GM12875 (cell line): ENCODE results near the gene VCL.
"Not testable (repeated sequence)": the region's sequence is repeated elsewhere in the genome, so short reads cannot be mapped to it uniquely, and the experiment has no call there.

Experiments used
- H3K4me3 ChIP-seq: one replicate; pipeline ENCODE4 v1.5.1; 2011; ENCODE audit warnings: low read depth, low read length, control low read depth
- CTCF ChIP-seq: IDR thresholded peaks from 2 replicates; pipeline ENCODE4 v1.5.1; 2011; ENCODE audit warnings: low read depth, mild to moderate bottlenecking, control low read depth, inconsistent platforms, low read length, moderate library complexity, borderline replicate concordance; ENCODE audit not compliant: insufficient read depth

The VCL gene

GRCh38 chr10:74121368-74121767, 123.5 kb downstream of the VCL start:
- H3K4me3 ChIP-seq: no peak overlapping the region
- no peak for TF ChIP-seq CTCF

- no peak for TF ChIP-seq CTCF
- H3K4me3 ChIP-seq: no peak overlapping the region
Measured at GRCh38 chr10:74122060-74122459, 124.1 kb downstream of the VCL start.

GRCh38 chr10:74123081-74123480, 125.2 kb downstream of the VCL start:
- no peak overlapping the region for H3K4me3 ChIP-seq

GRCh38 chr10:74133923-74134820, 136.3 kb downstream of the VCL start:
- no peak for TF ChIP-seq CTCF
- no peak overlapping the region for H3K4me3 ChIP-seq

More at GRCh38 chr10:74123081-74123480, 125.2 kb downstream of the VCL start:
- TF ChIP-seq CTCF: no peak

- no peak for TF ChIP-seq CTCF
- no peak overlapping the region for H3K4me3 ChIP-seq
Measured at GRCh38 chr10:74135452-74135851, 137.5 kb downstream of the VCL start.

- no peak overlapping the region for H3K4me3 ChIP-seq
- no peak for TF ChIP-seq CTCF
Measured at GRCh38 chr10:74137992-74138391, 140.1 kb downstream of the VCL start.

- H3K4me3 ChIP-seq: not testable (repeated sequence)
Measured at GRCh38 chr10:74138596-74138995, 140.7 kb downstream of the VCL start.

- H3K4me3 ChIP-seq: no peak overlapping the region
- no peak for TF ChIP-seq CTCF
Measured at GRCh38 chr10:74139981-74140380, 142.1 kb downstream of the VCL start.
